C4-2B (cell line): Measurements from ENCODE around the gene PPP1R27.

Source experiments
- ZFX ChIP-seq: fragments of 450-650 bp; IDR thresholded peaks from 2 replicates; pipeline ENCODE4 v1.6.1; 2017
- TF ChIP-seq, protein P1 (sequence below): fragments of 450-650 bp; conservative IDR thresholded peaks from 2 replicates; pipeline ENCODE4 v1.5.1; 2017; ENCODE audit warnings: mild to moderate bottlenecking

DNA sequence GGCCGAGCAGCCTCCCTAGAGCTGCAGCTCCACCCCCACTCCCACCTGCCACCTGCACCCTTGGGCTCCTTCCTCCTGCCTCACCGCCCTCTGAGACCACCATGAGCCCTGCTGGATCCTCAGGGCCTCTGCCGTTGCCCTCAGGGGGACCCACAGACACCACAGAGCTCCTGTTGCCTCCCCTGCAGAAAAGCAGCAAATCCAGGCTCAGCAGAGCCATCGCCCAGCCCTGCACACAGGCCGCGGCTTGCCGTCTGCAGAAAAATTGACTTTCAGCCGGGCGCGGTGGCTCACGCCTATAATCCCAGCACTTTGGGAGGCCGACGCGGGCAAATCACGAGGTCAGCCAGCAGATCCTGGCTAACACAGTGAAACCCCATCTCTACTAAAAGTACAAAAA is 7.0 kb upstream of the PPP1R27 start:
- TF ChIP-seq, protein P1, sequence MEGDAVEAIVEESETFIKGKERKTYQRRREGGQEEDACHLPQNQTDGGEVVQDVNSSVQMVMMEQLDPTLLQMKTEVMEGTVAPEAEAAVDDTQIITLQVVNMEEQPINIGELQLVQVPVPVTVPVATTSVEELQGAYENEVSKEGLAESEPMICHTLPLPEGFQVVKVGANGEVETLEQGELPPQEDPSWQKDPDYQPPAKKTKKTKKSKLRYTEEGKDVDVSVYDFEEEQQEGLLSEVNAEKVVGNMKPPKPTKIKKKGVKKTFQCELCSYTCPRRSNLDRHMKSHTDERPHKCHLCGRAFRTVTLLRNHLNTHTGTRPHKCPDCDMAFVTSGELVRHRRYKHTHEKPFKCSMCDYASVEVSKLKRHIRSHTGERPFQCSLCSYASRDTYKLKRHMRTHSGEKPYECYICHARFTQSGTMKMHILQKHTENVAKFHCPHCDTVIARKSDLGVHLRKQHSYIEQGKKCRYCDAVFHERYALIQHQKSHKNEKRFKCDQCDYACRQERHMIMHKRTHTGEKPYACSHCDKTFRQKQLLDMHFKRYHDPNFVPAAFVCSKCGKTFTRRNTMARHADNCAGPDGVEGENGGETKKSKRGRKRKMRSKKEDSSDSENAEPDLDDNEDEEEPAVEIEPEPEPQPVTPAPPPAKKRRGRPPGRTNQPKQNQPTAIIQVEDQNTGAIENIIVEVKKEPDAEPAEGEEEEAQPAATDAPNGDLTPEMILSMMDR, result no peak
- no peak for TF ChIP-seq ZFX
